B cell (primary cell): ENCODE data around the gene CALN1. TPM values are rescaled to one million over a fixed set of nuclear protein-coding genes. Genes with fewer than 3 reads are reported as not detected.

Source experiments
- ATAC-seq: fragments of 200-7000 bp; cut with Tn5 transposase; one replicate; pipeline ENCODE4 v1.10.0; 2021; ENCODE audit warnings: low read depth, mild to moderate bottlenecking, moderate number of reproducible peaks, moderate library complexity
- CTCF ChIA-PET: fragments of 350-600 bp; sonication (Branson Sonifier 250); formaldehyde crosslinking; loops from one replicate; lab custom pipeline; 2021; ENCODE audit warnings: antibody characterized with exemption, inconsistent platforms; lab: Charles Lee
- POLR2A ChIA-PET: fragments of 350-600 bp; sonication (Branson Sonifier 250); formaldehyde crosslinking; loops from one replicate; lab custom pipeline; 2021; ENCODE audit warnings: antibody characterized with exemption; lab: Charles Lee
- DNase-seq: peaks from one replicate; pipeline ENCODE4 v3.0.0; 2013
- H2AFZ ChIP-seq: 2 replicates; pipeline ENCODE4 v1.6.1; 2012; ENCODE audit warnings: mild to moderate bottlenecking, low read depth, low read length; ENCODE audit not compliant: insufficient read depth, poor library complexity, severe bottlenecking
- H3K27ac ChIP-seq, 2 donors: 1 replicate in 1 of 2; 2 replicates in 1 of 2; pipeline ENCODE4 v1.5.1; 2012 to 2013; ENCODE audit warnings: low read length in 2 of 2, mild to moderate bottlenecking in 2 of 2, moderate library complexity in 1 of 2
- H3K27me3 ChIP-seq, 4 experiments: fragments of 200-600 bp in 1 of 4; sonication (generic) in 1 of 4; replicated peaks in 1 of 4; 1 replicate in 2 of 4; 2 replicates in 2 of 4; pipeline versions ENCODE4 v1.6.1 to v1.7.0; 2013 to 2016; ENCODE audit warnings: low read length in 3 of 4, mild to moderate bottlenecking in 2 of 4, mixed read lengths in 1 of 4, moderate library complexity in 1 of 4; ENCODE audit not compliant: insufficient read depth in 4 of 4, control insufficient read depth in 3 of 4; ENCODE audit errors: control extremely low read depth in 1 of 4
- H3K36me3 ChIP-seq, 2 experiments: replicated peaks in 1 of 2; 1 replicate in 1 of 2; 2 replicates in 1 of 2; pipeline versions ENCODE4 v1.6.1 to v1.7.1; 2013; ENCODE audit warnings: low read length in 1 of 2; ENCODE audit not compliant: insufficient read depth in 2 of 2, control insufficient read depth in 1 of 2; ENCODE audit errors: control extremely low read depth in 1 of 2, extremely low read depth in 1 of 2
- H3K4me1 ChIP-seq, 2 donors: fragments of 200-600 bp in 1 of 2; sonication (generic) in 1 of 2; 1 replicate in 1 of 2; 2 replicates in 1 of 2; pipeline versions ENCODE4 v1.5.1 to v1.6.1; 2013 to 2017; ENCODE audit warnings: low read length in 2 of 2; ENCODE audit not compliant: control insufficient read depth in 2 of 2, insufficient read depth in 2 of 2
- H3K4me2 ChIP-seq: replicated peaks from 2 replicates; pipeline ENCODE3; 2012; ENCODE audit warnings: mild to moderate bottlenecking, low read depth, low read length; ENCODE audit not compliant: poor library complexity, severe bottlenecking
- H3K4me3 ChIP-seq, 5 experiments: fragments of 200-600 bp in 1 of 5; sonication (generic) in 1 of 5; 1 replicate in 3 of 5; 2 replicates in 2 of 5; pipeline versions ENCODE4 v1.5.1 to v1.7.0; 2011 to 2016; ENCODE audit warnings: low read length in 4 of 5, mild to moderate bottlenecking in 4 of 5, low read depth in 2 of 5, control low read depth in 1 of 5, moderate library complexity in 1 of 5; ENCODE audit not compliant: insufficient read depth in 1 of 5; ENCODE audit errors: control extremely low read depth in 1 of 5, extremely low read depth in 1 of 5
- H3K79me2 ChIP-seq: fragments of 200-600 bp; sonication (generic); one replicate; pipeline ENCODE4 v1.6.0; 2016; ENCODE audit warnings: low read length; ENCODE audit not compliant: control insufficient read depth, insufficient read depth
- H3K9ac ChIP-seq: fragments of 200-600 bp; sonication (generic); 2 replicates; pipeline ENCODE4 v1.6.1; 2017; ENCODE audit warnings: mild to moderate bottlenecking, low read length, moderate library complexity
- H3K9me3 ChIP-seq, 3 donors: one replicate each; pipeline versions ENCODE4 v1.6.1 to v1.7.1; 2013; ENCODE audit warnings: low read length in 2 of 3; ENCODE audit not compliant: control insufficient read depth in 2 of 3, insufficient read depth in 1 of 3; ENCODE audit errors: control extremely low read depth in 1 of 3
- H4K20me1 ChIP-seq: 2 replicates; pipeline ENCODE4 v1.6.0; 2012; ENCODE audit warnings: mild to moderate bottlenecking, low read length; ENCODE audit not compliant: insufficient read depth, control insufficient read depth, poor library complexity, severe bottlenecking
- H3K27ac Mint-ChIP-seq: one replicate; pipeline ENCODE4 v1.8.0; 2021; ENCODE audit warnings: mixed read lengths
- H3K27me3 Mint-ChIP-seq: one replicate; pipeline ENCODE4 v1.8.0; 2021; ENCODE audit warnings: mixed read lengths
- H3K4me1 Mint-ChIP-seq: one replicate; pipeline ENCODE4 v1.8.0; 2021; ENCODE audit warnings: mixed read lengths
- H3K4me3 Mint-ChIP-seq: one replicate; pipeline ENCODE4 v1.8.0; 2021; ENCODE audit warnings: mixed read lengths
- H3K9me3 Mint-ChIP-seq: one replicate; pipeline ENCODE4 v1.8.0; 2022; ENCODE audit warnings: mixed read lengths; ENCODE audit not compliant: insufficient read depth
- EZH2 ChIP-seq: IDR thresholded peaks from 2 replicates; pipeline ENCODE4 v1.6.1; 2012; ENCODE audit warnings: borderline replicate concordance, low read depth, mild to moderate bottlenecking, moderate library complexity, low read length; ENCODE audit not compliant: insufficient read depth, poor library complexity, severe bottlenecking
- WGBS: methylation state at CpG from one replicate; pipeline ENCODE4 v1.1.5; 2013; ENCODE audit warnings: missing lambda C conversion rate; ENCODE audit not compliant: insufficient coverage; 5-methylcytosine and 5-hydroxymethylcytosine counted together
- intact Hi-C: fragments of 100-400 bp; cut with micrococcal nuclease; formaldehyde crosslinking; loops from one replicate; pipeline ENCODE4 v1.10.0; 2022
- polyA plus RNA-seq: library from polyadenylated mRNA; depleted of rRNA; stranded (reverse); fragments of >200 nt; gene quantifications from 2 replicates; pipeline ENCODE4 v1.2.3, GENCODE V29; 2012
- total RNA-seq, 2 donors: library from RNA; stranded (reverse); fragments of 120-200 nt in 1 of 2; gene quantifications; 1 replicate in 1 of 2; 2 replicates in 1 of 2; pipeline versions ENCODE4 v1.2.3 to v1.2.4, GENCODE V29; 2013 to 2022
- TF ChIP-seq, protein P1 (sequence below): fragments of 200-600 bp; IDR thresholded peaks from one replicate; pipeline ENCODE4 v1.8.0; 2022; ENCODE audit warnings: antibody characterized with exemption, mild to moderate bottlenecking

CALN1 gene
- total and polyA plus RNA-seq, 2 donors (not counting 1 experiment from before 2014, with no cell fraction given), result not detected

- POLR2A ChIA-PET, result no interaction called here
- H3K4me1 ChIP-seq, result no peaks in the 10 kb centered on the region
- Mint-ChIP-seq H3K4me1 (no peaks in the 10 kb centered on the region), H3K27me3 (no peaks in the 10 kb centered on the region), H3K4me3 (no peak overlapping the region), H3K9me3 (peaks cover 9% of the 10 kb centered on the region), H3K27ac (no peak overlapping the region)
- H3K9me3 ChIP-seq, result peaks cover 0 to 5% (median 4%) of the 10 kb centered on the region in 3 donors
- WGBS, result 100% methylated on average over 4 of the region's 5 CpGs
- no peak overlapping the region for H3K4me3 ChIP-seq
- no peaks in the 10 kb centered on the region for H3K27me3 ChIP-seq
- no peaks in the 10 kb centered on the region for H3K79me2 ChIP-seq
- no peak for DNase-seq
- H3K4me2 ChIP-seq, result no peak overlapping the region
- H2AFZ ChIP-seq, result no peak overlapping the region
- no peak overlapping the region for H3K27ac ChIP-seq
- ATAC-seq, result no peak
- CTCF ChIA-PET, result no interaction called here
- no peak overlapping the region for H3K9ac ChIP-seq
- intact Hi-C loops, result no loop called here
- H4K20me1 ChIP-seq, result no peaks in the 10 kb centered on the region
- no peaks in the 10 kb centered on the region for H3K36me3 ChIP-seq
- TF ChIP-seq, protein P1, sequence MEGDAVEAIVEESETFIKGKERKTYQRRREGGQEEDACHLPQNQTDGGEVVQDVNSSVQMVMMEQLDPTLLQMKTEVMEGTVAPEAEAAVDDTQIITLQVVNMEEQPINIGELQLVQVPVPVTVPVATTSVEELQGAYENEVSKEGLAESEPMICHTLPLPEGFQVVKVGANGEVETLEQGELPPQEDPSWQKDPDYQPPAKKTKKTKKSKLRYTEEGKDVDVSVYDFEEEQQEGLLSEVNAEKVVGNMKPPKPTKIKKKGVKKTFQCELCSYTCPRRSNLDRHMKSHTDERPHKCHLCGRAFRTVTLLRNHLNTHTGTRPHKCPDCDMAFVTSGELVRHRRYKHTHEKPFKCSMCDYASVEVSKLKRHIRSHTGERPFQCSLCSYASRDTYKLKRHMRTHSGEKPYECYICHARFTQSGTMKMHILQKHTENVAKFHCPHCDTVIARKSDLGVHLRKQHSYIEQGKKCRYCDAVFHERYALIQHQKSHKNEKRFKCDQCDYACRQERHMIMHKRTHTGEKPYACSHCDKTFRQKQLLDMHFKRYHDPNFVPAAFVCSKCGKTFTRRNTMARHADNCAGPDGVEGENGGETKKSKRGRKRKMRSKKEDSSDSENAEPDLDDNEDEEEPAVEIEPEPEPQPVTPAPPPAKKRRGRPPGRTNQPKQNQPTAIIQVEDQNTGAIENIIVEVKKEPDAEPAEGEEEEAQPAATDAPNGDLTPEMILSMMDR, result no peak
- no peak for TF ChIP-seq EZH2
These were observed 235.3 kb downstream of the CALN1 start for GRCh38 chr7:72176875-72177274.

GRCh38 chr7:72170475-72170874 lies 241.7 kb downstream of the CALN1 start:
- TF ChIP-seq, protein P1, result no peak
- TF ChIP-seq EZH2, result no peak
- H3K9ac ChIP-seq, result no peak overlapping the region
- H2AFZ ChIP-seq, result no peak overlapping the region
- no peak for DNase-seq
- H3K27ac ChIP-seq, result no peak overlapping the region
- no peaks in the 10 kb centered on the region for H3K79me2 ChIP-seq
- intact Hi-C loops, result no loop called here
- H3K27ac Mint-ChIP-seq, result no peak overlapping the region
- no peaks in the 10 kb centered on the region for H3K36me3 ChIP-seq
- H3K4me1 ChIP-seq, result no peaks in the 10 kb centered on the region
- H3K9me3 ChIP-seq, result peaks cover 0 to 5% (median 3%) of the 10 kb centered on the region in 3 donors
- H3K4me3 Mint-ChIP-seq, result no peak overlapping the region
- POLR2A ChIA-PET, result no interaction called here
- H3K4me1 Mint-ChIP-seq, result no peaks in the 10 kb centered on the region
- no peak for ATAC-seq
- no peak overlapping the region for H3K4me3 ChIP-seq
- CTCF ChIA-PET, result no interaction called here
- 100% methylated on average over 1 of the region's 3 CpGs for WGBS
- H4K20me1 ChIP-seq, result no peaks in the 10 kb centered on the region
- H3K9me3 Mint-ChIP-seq, result peaks cover 6% of the 10 kb centered on the region
- no peaks in the 10 kb centered on the region for H3K27me3 ChIP-seq
- no peaks in the 10 kb centered on the region for H3K27me3 Mint-ChIP-seq
- H3K4me2 ChIP-seq, result no peak overlapping the region
